Measurements from ENCODE around the gene ETFDH. TPM values are rescaled to one million over a fixed set of nuclear protein-coding genes. Genes with fewer than 3 reads are reported as not detected.

ETFDH gene
- total RNA-seq, 1 donor from 2014 or later, result 30.4 TPM

DNA sequence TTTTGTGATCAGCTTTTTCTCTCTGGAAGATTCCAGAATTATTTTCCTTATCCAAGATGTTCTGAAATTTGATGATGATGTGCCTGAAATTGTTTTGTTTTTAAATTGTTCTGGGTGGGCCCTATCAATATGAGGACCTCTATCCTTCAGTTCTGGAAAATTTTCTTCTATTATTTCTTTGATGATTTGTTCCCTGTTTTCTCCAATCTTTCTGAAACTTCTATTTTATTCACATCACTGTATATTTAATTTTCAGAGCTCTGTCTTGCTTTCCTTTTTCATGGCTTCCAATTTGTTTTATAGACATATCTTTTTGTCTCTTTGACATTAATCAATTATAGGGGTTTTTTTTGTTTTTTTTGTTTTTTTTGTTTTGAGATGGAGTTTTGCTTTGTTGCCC is 84.5 kb downstream of the ETFDH start:
- ATAC-seq, result no peak

DNA sequence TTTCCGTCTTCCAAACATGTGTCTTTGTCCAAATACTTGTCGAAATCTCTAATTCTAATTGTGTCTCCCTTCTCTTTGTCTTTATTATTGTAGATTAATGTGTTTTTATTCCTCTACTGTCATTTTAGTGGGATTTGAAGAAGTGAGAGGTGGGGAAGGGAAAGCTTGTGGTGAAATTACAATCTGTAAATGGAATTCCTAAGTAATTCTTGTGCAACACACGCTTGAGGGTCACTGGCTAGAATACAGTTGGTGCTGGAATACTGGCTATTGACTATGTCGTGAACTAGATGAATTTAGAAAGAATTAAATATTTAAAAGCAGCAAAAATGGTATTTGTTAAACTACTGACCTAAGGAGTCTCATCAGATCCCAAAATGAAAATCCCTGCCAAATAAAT is 86.0 kb downstream of the ETFDH start:
- no peak for ATAC-seq

DNA sequence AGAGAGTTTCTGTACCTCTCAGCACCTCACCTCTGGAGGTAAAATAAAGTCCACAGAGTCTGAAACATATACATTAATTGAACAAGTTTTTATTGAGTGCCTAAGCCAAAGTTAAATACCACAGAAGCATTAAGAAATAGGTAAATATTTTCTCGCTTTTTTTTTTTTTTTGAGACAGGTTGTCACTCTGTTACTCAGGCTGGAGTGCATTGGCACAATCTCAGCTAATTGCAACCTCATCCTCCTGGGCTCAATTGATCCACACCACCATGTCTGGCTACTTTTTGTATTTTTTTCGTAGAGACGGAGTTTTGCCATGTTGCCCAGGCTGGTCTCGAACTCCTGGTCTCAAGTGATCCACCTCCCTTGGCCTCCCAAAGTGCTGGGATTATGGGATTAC is 86.6 kb downstream of the ETFDH start:
- ATAC-seq, result no peak

Other genes starting within 250 kb of the ETFDH start
- 0.12 TPM for gene RXFP1, start 150.4 kb upstream of the ETFDH start, total RNA-seq
- gene C4orf46, start 409 bp upstream of the ETFDH start, total RNA-seq, result 2.1 TPM
- gene PPID, start 51.1 kb downstream of the ETFDH start, total RNA-seq, result 12.0 TPM
- gene FNIP2, start 96.7 kb downstream of the ETFDH start, total RNA-seq, result 10.2 TPM

All from esophagus mucosa (tissue), 1 donor.